ENCODE data around the gene PNLIPRP2.

Gene PNLIPRP2

DNA sequence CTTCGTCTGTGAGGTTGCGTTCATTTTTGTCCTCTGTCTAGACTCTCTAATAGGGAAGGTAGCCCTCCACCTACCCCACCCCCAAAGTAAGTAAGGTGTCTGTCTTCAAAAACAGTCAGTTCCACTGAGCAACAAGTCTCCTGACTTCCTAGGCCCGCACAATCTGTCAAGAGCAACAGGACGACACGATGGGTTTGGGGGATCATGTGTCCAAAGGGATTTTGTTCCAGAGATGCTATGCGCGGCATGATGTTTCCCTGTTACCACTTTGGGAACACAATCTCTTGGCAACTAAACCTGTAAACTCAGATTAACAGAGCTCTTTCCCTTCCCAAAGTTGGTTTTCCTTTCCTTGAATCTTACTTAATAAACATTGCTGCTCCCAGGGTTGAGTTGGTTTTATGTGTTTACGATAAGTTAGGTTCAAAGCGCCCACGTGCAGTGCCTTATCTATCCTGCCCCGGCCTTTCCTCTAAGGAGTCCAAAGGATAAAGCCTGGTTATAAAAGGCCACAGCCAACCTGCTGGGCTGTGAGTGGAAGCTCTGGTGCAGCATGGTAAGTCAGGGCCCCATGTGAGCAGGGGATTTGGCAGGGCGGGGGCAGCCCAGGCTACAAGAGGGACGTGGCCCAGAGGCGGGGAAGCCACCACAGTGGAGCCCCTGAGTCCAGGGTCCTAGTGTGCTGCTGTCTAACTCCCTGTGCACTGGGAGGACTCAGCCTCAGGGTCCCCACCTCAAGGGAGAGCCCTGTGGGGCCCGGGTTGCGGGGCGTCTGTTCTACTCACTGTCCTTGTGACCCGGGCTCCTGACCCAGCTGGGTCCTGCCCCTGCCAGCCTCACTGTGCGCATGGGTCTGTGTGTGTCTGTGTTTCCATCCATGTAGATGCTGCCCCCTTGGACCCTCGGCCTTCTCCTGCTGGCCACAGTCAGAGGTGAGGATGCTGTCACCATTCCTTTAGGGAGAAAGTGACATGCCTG is at the start of gene PNLIPRP2:
Gene PNLIPRP2, plus strand, starts transcription at position 531 of the 978 bp plus-strand sequence.
- no peak for FAIRE-seq

DNA sequence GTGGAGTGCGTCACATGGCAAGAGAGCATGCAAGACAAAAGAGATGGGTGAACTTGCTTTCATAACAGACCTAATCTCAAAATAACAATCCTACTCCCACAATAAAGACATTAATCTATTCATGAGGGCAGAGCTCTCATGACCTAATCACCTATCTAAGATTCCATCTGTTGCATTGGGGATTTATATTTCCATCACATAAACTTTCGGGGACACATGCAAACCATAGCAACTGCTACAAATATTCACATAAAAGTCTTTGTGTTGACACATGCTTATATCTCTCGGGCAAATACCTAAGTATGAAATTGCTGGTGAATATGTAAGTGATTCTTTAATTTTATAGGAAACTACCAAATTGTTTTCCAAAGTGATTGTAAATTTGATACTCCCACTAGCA is 46.0 kb upstream of the PNLIPRP2 start:
- FAIRE-seq, result no peak

DNA sequence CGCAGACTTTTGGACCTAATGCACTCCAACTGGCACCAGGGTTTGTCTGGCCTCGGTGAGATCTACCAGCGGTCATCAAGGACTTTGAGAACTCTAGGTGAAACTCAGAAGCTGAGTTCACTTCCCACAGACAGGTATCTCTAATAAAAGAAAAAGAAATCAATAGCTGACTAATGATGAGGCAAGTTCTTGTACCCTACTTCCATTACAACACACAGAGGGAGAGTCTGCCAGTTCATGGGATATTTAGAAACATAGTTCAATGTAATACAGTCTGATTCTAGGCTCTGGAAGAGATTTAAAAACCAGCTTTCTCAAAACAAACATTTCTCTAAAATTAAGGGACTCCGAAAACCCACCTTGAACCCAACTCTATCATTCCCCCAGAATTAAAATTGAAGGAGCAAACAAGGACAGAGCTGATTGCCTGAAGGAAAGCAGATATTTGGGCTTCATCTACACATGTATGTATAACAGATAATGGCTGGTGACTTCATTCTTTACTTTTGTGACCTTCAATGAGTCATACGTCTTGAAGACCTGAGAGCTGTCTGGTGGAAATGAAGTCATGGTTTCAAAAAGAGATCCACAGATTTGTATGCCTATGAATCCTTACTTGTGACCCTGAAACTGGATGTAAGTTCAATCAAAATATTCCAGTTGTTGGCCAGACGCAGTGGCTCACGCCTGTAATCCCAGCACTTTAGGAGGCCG is 32.7 kb upstream of the PNLIPRP2 start:
- no peak for FAIRE-seq

DNA sequence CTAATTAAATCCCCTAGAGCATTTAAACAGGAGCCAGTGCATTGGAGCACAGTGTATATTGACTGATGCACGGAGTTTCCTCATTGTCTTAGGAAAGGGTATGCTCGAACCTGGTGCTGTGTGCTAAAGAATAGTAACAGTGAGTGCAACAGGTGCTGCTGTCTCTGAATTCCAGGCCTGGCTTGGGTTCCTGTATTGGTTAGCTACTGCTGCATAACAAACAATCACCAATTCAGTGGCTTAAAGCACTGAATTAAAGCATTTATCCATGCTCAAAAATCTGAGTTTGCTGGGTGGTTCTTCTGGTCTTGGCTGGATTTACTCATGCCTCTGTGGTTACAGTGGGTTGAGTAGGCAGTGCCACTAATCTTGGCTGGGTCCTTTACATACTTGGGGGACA is 31.8 kb upstream of the PNLIPRP2 start:
- no peak for FAIRE-seq

DNA sequence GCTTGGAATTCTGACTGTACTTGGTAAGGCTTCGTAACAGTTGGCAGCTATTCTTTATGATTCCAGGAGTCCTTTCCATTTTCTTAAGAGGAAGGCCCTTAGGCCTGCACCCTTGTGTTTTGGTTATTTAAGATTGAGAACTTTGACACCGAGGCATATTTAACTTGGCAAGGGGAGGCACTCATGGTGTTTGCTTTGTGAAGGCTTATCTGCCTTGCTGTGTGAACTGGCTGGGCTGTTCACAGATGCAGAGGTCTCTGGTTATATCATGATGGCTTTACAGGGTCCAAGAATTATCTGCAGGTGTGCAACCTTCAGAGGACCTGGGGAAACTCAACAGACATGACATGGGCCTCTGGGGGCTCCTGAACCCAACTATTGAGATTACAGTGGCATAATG is 30.8 kb upstream of the PNLIPRP2 start:
- no peak for FAIRE-seq

DNA sequence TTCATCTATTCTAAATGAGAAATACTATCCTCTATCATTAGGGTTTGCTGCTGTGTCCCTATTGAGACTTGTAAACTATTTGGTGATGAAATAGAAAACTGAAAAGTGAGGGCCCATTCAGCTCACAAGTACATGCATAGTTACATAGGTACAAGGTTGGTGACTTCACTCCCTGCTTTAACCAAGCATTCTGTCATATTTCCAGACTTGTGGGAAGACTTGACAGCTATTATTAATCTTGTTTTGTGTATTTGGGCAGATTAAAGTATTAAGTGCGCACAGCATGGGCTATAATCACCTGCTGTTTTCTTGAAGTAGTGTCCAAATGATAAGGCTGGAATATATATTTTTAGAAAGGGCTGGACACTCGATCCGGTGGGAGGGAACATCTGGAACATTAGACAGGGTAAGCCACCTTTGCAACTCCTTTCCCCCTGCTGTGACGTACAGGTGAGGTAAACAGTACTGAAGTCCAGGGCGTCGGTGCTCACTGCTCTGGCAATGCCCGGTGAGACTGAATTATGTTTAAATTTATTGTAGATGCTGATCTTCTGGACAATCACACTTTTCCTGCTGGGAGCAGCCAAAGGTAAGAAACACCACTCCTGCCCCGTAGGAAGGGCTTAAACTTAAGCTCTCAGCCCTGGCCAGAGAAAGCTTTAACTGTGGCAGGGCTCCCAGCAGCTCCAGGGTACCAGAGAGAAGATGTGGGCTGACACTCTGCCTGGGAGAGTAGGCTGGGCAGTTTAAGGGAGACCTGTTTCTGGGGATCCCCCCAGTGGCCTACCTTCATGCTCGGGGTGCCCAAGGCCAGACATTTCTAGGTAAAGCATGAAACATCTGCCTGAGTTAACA is 29.9 kb upstream of the PNLIPRP2 start, which contains the start of gene PNLIPRP1:
Gene PNLIPRP1, plus strand, starts transcription at position 370 of the 855 bp plus-strand sequence. Its CDS starts 171 bp downstream, at position 541.
- no peak for FAIRE-seq

DNA sequence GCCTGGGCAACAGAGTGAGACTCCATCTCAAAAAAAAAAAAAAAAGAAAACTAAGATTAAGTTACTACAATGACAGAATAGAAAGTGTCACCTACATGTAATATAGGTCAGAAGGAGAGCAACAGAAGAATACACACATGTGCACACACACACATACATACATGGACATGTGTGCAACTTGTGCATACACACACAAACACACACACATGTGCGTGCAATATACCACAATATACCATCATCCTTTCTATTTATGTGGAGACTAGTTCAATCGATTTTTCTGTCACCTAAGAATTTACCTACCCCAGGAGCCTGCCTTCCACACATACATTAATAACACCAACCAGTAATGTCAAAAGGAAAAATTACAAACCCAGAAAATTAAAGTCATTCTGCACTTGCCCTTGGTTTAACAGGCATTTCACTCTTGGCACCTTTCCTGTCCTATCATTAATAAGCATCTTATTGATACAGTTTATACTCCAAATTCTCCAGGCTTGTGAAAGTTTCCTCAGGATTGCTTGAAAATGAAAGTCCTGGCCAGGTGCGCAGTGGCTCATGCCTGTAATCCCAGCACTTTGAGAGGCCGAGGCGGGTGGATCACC is 27.5 kb upstream of the PNLIPRP2 start:
- FAIRE-seq, result no peak

DNA sequence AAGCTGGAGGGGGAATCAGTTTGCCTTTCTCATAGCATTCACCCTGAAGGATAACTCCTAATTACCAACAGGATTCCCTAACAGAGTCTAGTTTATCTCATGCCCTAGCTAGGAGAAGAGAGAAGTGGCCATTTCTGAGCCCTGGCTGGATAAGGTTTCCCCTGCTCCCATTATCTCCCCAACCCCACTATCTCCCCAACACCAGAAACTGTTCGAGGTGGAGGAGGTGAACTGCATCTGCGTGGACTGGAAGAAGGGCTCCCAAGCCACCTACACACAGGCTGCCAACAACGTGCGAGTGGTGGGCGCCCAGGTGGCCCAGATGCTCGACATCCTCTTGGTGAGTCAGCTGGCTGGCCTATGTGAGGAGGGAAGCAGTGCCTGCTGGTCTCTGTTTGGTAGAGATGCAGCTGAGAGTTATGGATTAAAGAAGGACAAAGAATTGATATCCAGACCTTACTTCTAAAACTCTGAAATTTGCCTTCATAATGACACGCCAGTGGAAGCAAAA is 26.2 kb upstream of the PNLIPRP2 start:
- FAIRE-seq, result no peak

DNA sequence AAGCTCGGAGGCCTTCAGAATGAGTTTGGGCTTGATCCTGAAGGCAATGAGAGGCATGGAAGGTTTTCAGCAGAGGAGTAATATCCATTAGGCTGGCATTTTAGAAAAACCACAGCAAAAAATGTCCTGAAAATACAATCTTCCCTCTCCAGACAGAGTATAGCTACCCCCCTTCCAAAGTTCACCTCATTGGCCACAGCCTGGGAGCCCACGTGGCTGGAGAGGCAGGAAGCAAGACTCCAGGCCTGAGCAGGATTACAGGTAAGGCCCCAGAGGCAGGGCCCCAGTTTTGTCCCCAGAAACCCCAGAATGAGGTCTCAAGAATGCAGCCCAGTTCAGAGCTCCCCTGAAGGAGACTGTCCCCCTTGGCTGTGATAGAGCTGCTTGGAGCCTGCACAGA is 24.7 kb upstream of the PNLIPRP2 start:
- FAIRE-seq, result no peak

DNA sequence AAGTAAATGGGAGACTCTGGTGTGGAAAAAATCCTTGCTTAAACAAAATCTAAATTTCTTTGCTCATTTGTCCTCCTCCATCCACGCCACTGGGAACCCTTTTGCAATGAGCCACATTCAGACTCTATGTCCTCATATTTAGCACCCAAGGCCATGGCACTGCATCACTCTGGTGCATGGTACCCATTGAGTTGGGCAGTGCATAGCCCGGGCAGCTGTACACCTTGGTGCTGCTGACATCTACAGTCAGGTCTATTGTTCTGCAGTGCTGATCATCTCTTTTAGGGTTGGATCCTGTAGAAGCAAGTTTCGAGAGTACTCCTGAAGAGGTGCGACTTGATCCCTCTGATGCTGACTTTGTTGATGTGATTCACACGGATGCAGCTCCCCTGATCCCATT is 23.2 kb upstream of the PNLIPRP2 start:
- FAIRE-seq, result no peak

DNA sequence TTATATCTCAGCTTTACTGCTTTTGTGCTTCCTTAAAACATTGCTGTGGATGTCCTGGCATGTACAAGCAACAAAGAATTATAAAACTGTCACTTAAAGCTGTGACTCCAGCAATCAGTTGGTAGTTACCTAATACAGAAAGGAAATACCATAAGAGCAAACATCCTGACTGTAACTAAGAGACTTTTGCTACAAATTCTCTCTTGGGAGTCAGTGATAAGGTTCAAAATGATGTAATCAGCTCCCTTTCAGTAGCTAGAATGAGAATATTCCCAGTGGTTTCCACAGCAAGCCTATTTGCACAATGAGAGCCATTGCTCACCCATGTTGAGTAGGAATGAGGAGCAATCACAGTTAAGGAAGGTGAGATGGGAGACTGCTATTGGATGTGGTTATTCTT is 22.4 kb upstream of the PNLIPRP2 start:
- FAIRE-seq, result no peak

DNA sequence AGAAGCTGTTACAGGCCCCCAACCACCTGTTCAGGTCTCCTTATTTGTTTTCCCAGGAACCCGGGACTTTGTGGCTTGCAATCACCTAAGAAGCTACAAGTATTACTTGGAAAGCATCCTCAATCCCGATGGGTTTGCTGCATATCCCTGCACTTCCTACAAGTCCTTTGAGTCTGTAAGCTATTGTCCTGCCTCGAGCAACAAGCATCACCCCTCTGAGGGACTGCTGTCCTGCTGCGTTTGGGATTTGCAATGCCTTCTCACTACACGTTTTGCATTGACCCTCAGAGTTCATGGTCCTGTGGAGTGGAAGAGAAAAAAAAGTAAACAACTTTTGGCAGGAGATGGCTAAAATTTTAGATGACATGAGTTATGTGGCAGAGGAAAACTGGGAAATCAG is 20.8 kb upstream of the PNLIPRP2 start:
- no peak for FAIRE-seq

DNA sequence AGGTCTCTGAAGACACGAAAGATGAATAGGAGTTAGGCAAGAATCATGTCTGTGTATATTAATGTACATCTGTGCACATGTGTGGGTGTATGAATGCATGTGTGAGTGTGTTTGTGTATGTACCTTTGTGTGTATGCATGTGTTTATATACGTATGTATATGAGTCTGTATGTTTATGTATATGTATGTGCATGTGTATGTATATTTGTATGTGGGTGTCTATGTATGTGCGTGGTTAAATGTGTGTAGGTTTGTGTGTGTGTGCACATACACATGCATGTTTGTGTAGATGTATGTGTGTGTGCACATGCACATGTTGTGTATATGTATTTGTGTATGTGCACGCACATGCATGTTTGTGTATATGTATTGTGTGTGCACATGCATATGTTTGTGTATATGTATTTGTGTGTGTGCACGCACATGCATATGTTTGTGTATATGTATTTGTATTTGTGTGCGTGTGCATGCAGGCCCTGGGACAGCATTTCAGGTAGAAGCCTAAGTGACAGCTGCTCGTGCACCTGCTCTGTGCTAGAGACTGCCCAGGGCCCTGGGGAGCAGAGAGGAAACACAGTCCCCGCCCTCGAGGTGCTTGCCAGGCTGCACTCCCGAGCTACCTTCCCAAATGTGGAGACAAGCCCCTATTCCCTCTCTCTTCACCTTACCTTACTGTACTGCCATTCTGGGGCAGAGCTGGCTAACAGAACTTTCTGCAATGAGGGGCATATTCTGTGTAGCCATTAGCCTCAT is 17.9 kb upstream of the PNLIPRP2 start:
- no peak for FAIRE-seq

DNA sequence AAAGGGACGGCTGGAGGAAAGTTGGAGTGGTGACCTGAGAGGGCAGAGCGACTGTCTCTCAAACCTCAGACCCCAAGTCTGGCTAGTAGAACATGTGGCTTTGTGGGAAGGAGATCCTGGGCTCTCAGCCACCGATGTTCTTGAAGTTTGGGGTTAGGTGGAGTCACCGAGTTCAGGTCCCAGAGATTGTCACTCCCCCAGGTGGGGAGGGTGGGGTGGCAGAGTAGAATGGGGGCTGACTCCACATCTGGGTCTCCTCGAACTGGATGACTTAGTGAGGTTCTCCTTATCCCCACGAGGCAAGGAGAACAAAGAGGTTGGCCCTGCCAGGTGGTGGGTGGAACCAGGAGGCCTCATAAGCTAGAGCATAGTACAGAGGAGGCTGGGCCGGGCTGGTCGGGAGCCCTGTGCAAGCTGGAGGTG is 14.7 kb upstream of the PNLIPRP2 start:
- FAIRE-seq, result no peak

DNA sequence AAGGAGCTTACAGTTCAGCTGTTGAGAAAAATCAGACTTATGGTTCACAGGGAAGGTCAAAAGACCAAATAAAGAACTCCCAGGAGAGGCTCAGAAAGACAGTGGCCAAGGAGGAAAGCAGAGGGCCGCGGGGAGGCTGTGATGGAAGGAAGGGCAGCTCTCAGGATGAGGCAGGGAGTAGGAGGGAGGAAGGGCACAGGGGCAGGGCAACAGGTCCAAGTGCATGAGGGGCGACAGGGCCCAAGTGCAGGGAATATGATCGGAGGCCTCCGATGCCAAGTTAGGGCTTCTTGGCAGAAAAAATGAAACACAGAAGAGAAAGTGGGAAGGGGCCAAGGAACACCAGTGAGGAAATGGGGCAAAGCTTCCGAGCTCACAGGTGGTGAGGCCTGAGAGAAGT is 13.4 kb upstream of the PNLIPRP2 start:
- no peak for FAIRE-seq

DNA sequence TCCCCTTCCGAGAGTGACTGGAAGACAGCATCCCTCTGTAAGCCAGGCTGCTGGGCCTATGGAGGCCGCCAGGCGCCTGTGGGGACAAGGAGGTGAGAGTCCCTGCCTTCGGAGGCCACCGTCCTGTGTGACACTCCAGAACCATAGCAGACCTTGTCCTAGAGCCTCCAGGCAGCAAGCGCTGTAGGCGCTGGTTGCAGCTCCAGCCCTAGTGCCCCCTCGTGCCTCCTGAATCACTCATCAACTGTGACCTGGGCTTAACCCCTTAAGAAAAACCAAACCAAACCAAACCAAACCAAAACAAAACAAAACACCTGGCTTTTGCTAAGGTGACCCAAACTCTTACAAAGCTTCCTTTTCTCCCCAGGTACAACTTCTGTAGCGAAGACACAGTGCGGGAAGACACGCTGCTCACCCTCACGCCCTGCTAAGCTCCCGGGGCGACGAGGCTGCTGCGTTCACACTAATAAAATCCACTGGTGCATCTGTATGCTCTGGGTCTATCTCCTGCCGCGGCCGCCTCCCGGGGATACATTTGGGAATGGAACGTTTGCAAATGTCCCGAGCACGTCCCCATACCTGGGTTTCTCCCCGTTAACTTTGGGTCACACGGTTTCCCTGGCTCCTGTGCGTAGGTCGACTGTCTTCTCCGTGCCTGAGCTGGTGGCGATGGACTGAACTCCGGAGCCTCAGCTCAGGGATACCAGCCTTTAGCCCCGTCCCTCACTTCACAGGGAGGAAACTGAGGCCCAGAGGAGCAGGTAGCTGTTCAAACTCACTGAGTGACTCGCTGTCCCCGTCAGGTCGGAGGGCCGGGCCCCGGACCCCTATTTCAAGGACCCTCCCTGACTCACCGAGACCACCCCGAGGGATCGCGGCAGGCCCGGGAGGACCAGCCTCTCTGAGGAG is 11.8 kb upstream of the PNLIPRP2 start:
- FAIRE-seq, result no peak

DNA sequence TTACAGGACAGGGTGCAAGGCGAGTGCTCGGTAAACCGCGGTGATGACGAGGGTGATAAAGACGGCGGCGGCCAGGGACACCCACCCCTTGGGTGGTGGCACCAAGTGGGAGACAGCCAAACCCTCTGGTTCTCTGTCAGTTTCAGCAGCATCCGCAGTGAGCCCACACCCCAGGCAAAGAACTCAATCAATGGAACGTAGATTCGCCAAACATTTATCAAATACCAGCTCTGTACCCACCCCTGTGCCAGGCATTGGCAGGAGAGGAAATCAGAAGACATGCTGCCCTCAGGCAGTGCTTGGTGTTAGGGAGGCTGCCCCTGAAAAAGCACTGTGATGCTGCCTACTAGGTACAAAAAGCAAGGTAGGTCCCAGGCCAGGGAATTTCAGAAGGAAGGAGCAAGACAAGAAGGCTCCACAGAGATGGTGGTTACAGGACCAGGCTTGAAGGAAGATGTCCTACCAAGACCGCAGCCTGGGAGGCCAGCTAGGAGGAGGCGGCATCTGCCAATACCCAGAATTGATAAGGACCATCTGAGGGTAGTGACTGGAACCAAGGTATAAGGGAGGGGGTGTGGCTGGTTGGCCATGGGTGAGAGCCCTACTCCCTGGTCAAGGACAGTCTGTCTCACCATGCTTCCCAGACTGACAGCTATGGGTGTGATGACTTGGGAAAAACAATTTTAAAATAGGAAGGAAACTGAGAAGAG is 10.2 kb upstream of the PNLIPRP2 start:
- no peak for FAIRE-seq

DNA sequence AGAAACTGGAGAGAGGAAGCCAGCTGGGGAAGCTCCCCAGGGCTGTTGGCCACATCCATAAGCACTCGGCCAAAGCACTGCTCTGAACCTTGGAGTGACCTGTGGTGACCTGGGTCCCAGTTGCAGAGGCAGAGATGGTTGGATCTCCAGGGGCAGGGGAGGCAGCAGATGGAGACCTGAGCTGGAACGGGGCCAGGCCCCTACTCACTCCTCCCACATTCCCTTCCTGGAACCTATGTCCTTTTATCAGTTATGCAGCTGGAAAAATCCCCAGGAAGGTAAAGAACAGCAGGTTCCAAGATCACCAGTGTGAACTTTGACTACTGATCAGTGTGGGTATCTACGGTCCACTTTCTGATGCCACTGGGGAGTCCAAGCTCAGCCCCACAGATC is 9.6 kb upstream of the PNLIPRP2 start:
- FAIRE-seq, result no peak

DNA sequence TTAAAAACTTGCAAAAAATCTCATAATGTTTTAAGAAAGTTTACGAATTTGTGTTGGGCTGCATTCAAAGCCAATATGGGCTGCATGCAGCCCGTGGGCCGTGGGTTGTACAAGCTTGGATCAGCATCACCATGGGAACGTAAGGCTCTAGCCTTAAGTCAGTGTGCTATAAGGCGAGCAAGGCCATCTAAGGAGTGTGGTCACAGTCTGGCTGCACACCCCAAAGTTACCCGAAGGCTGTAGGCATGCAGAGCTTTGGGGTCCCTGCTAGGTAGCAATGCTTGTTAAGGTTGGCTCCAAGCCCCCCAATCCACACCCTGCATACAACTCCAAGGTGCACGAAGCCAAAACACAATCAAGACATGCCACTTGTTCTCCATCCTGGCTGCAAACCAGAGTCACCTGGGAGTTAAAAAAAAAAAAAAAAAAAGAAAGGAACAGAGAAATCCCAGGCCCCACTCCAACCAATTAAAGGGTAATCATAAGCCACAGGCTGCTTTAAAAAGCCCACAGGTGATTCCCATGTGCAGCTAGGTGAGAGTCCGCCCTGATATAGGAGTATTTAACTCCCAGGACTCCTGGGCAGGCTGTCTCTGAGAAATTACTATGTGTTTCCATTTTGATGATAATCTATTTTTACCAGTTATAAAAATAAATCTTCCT is 8.5 kb upstream of the PNLIPRP2 start:
- no peak for FAIRE-seq

Measured in TTC549 (cell line).